Medulla oblongata (tissue), 1 donor: ENCODE data around the gene DYNLRB2.

ENCODE experiments used
- DNase-seq: peaks from one replicate; pipeline ENCODE4 v3.0.0-alpha.2; 2015; ENCODE audit errors: extremely low spot score

DYNLRB2 gene

GRCh38 chr16:80540516-80541305 lies at the start of gene DYNLRB2:
Gene DYNLRB2 (plus strand): TSS chr16:80540993. CDS start chr16:80541077, 84 bp downstream.
- DNase-seq, result peak; percentile 95

- DNase-seq, result no peak
These were observed 40.5 kb upstream of the DYNLRB2 start for GRCh38 chr16:80500116-80500859.

- no peak for DNase-seq
These were observed 39.8 kb upstream of the DYNLRB2 start for GRCh38 chr16:80500961-80501525.

- DNase-seq, result peak; percentile 10
These were observed 37.7 kb upstream of the DYNLRB2 start for GRCh38 chr16:80503107-80503506.

GRCh38 chr16:80507538-80507937 lies 33.3 kb upstream of the DYNLRB2 start:
- DNase-seq, result no peak

- DNase-seq, result peak; percentile 7
These were observed 30.9 kb upstream of the DYNLRB2 start for GRCh38 chr16:80509872-80510271.

- no peak for DNase-seq
These were observed 28.8 kb upstream of the DYNLRB2 start for GRCh38 chr16:80511824-80512592.

GRCh38 chr16:80512593-80512853 lies 28.3 kb upstream of the DYNLRB2 start:
- DNase-seq, result no peak

- DNase-seq, result no peak
These were observed 25.4 kb upstream of the DYNLRB2 start for GRCh38 chr16:80515374-80515773.

GRCh38 chr16:80517846-80518245 lies 22.9 kb upstream of the DYNLRB2 start:
- DNase-seq, result no peak

GRCh38 chr16:80518436-80518835 lies 22.4 kb upstream of the DYNLRB2 start:
- DNase-seq, result no peak

GRCh38 chr16:80519189-80519588 lies 21.6 kb upstream of the DYNLRB2 start:
- DNase-seq, result no peak

GRCh38 chr16:80525420-80525819 lies 15.4 kb upstream of the DYNLRB2 start:
- no peak for DNase-seq

GRCh38 chr16:80526418-80527061 lies 14.3 kb upstream of the DYNLRB2 start:
- peak; percentile 82 for DNase-seq

GRCh38 chr16:80527297-80527696 lies 13.5 kb upstream of the DYNLRB2 start:
- no peak for DNase-seq

GRCh38 chr16:80530479-80530878 lies 10.3 kb upstream of the DYNLRB2 start:
- no peak for DNase-seq

- DNase-seq, result no peak
These were observed 4.6 kb upstream of the DYNLRB2 start for GRCh38 chr16:80536238-80536637.

GRCh38 chr16:80541306-80541694 lies 507 bp downstream of the DYNLRB2 start:
- DNase-seq, result no peak

GRCh38 chr16:80543162-80543561 lies 2.4 kb downstream of the DYNLRB2 start:
- DNase-seq, result no peak

- no peak for DNase-seq
These were observed 3.5 kb downstream of the DYNLRB2 start for GRCh38 chr16:80544326-80544725.

- no peak for DNase-seq
These were observed 5.5 kb downstream of the DYNLRB2 start for GRCh38 chr16:80546249-80546648.

- no peak for DNase-seq
These were observed 6.4 kb downstream of the DYNLRB2 start for GRCh38 chr16:80547145-80547544.
